Body of pancreas (tissue), 4 donors: ENCODE results near the gene FBL. TPM values are rescaled to one million over a fixed set of nuclear protein-coding genes. Genes with fewer than 3 reads are reported as not detected.
"Not testable (repeated sequence)": the region's sequence is repeated elsewhere in the genome, so short reads cannot be mapped to it uniquely, and the experiment has no call there.

Source experiments
- ATAC-seq: fragments of 150-250 bp; one replicate; pipeline ENCODE4 v1.9.1; 2016
- DNase-seq, 4 donors: peaks; one replicate each; pipeline ENCODE4 v3.0.0-alpha.2; 2019
- H3K27ac ChIP-seq, 4 donors: fragments of 200-600 bp; sonication (generic); 1 replicate in 3 of 4; 2 replicates in 1 of 4; pipeline versions ENCODE4 v1.5.1 to v1.6.1; 2016 to 2019; ENCODE audit warnings: mild to moderate bottlenecking in 1 of 4, mixed read lengths in 1 of 4, moderate library complexity in 1 of 4
- H3K27me3 ChIP-seq, 2 donors: fragments of 200-600 bp; sonication (generic); one replicate each; pipeline ENCODE4 v1.6.0; 2016; ENCODE audit warnings: mild to moderate bottlenecking in 1 of 2
- H3K36me3 ChIP-seq, 2 donors: fragments of 200-600 bp; sonication (generic); replicated peaks in 1 of 2; 2 replicates each; pipeline ENCODE4 v1.5.1; 2016; ENCODE audit warnings: low read depth in 2 of 2; ENCODE audit not compliant: insufficient read depth in 1 of 2
- H3K4me1 ChIP-seq: fragments of 200-600 bp; sonication (generic); one replicate; pipeline ENCODE4 v1.6.0; 2016
- H3K4me3 ChIP-seq, 2 donors: fragments of 200-600 bp; sonication (generic); 1 replicate in 1 of 2; 2 replicates in 1 of 2; pipeline ENCODE4 v1.5.1; 2016 to 2019
- H3K9me3 ChIP-seq, 3 donors: fragments of 200-600 bp; sonication (generic); 1 replicate in 2 of 3; 2 replicates in 1 of 3; pipeline ENCODE4 v1.5.1; 2016
- CTCF ChIP-seq, 7 experiments: fragments of 450-650 bp in 4 of 7; fragments of 200-600 bp in 3 of 7; sonication (generic) in 3 of 7; IDR thresholded peaks; one replicate each; pipeline ENCODE4 v1.5.1; 2016 to 2019; ENCODE audit warnings: antibody characterized with exemption in 7 of 7
- POLR2A ChIP-seq, 3 donors: fragments of 450-650 bp; IDR thresholded peaks; one replicate each; pipeline ENCODE4 v1.6.1; 2016; ENCODE audit warnings: antibody characterized with exemption in 3 of 3, mild to moderate bottlenecking in 2 of 3
- WGBS, 2 donors: methylation state at CpG; one replicate each; pipeline ENCODE4 v1.1.5; 2017; 5-methylcytosine and 5-hydroxymethylcytosine counted together
- intact Hi-C: fragments of 100-400 bp; cut with DNase I; formaldehyde crosslinking; loops from one replicate; pipeline ENCODE4 v1.15.1; 2023
- total RNA-seq, 2 donors: library from RNA; depleted of rRNA; stranded (reverse); fragments of >200 nt; gene quantifications; one replicate each; pipeline ENCODE4 v1.1.0, GENCODE V29; 2016

FBL gene
- total RNA-seq, 2 donors from 2014 or later: 90.3 to 118 TPM

- Histone ChIP-seq H3K9me3 (peaks cover 0 to 8% (median 0%) of the 10 kb centered on the region in 3 donors), H3K36me3 (no peaks in the 10 kb centered on the region), H3K4me3 (no peak overlapping the region), H3K27me3 (no peaks in the 10 kb centered on the region), H3K4me1 (no peaks in the 10 kb centered on the region), H3K27ac (no peak overlapping the region)
- TF ChIP-seq CTCF (IDR thresholded peaks at IDR 0.05): no peak
- TF ChIP-seq POLR2A (IDR thresholded peaks at IDR 0.05): no peak
- ATAC-seq (no peak), DNase-seq (no peak)
- intact Hi-C loops: no loop called here
- WGBS, 2 donors: 81 to 85% methylated on average over 4 of the region's 4 CpGs
These were observed 35.8 kb downstream of the FBL start for GRCh38 chr19:39810424-39810823.

DNA sequence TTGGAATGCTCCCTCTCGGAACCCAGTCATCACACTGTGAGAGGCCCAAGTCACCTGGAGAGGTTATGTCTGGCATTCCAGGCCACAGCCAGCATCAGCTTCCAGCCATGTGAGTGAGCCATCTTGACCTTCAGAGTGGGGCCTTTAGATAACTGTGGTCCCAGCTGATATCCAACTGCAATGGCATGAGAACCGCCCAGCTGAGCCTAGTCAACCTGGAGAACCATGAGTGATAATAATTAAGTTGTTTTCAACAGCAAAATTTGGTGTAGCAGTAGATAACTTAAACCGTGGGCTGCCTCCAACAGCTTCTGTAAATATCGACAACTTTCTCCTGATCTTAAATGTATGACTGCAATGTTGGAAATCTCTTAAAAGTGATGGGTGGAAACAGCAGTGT is 36.8 kb downstream of the FBL start:
- intact Hi-C loops: no loop called here
- no peak for TF ChIP-seq POLR2A (IDR thresholded peaks at IDR 0.05)
- no peak for TF ChIP-seq CTCF (IDR thresholded peaks at IDR 0.05)
- no peaks in the 10 kb centered on the region for H3K27me3 ChIP-seq
- H3K36me3 ChIP-seq: no peaks in the 10 kb centered on the region
- no peaks in the 10 kb centered on the region for H3K4me1 ChIP-seq
- WGBS, 2 donors: 87 to 88% methylated on average over 3 to 4 of the region's 4 CpGs
- H3K9me3 ChIP-seq: peaks cover 0 to 8% (median 0%) of the 10 kb centered on the region in 3 donors
- H3K4me3 ChIP-seq: no peak overlapping the region
- ATAC-seq (no peak), DNase-seq (no peak)
- H3K27ac ChIP-seq: no peak overlapping the region

- DNase-seq, H3K9me3 ChIP-seq, intact Hi-C loops, H3K4me1 ChIP-seq, ATAC-seq, H3K36me3 ChIP-seq, H3K4me3 ChIP-seq, H3K27me3 ChIP-seq, H3K27ac ChIP-seq: not testable (repeated sequence)
- WGBS, 2 donors: 84 to 93% methylated on average over 7 of the region's 7 CpGs
These were observed 37.5 kb downstream of the FBL start for GRCh38 chr19:39808688-39809087.

DNA sequence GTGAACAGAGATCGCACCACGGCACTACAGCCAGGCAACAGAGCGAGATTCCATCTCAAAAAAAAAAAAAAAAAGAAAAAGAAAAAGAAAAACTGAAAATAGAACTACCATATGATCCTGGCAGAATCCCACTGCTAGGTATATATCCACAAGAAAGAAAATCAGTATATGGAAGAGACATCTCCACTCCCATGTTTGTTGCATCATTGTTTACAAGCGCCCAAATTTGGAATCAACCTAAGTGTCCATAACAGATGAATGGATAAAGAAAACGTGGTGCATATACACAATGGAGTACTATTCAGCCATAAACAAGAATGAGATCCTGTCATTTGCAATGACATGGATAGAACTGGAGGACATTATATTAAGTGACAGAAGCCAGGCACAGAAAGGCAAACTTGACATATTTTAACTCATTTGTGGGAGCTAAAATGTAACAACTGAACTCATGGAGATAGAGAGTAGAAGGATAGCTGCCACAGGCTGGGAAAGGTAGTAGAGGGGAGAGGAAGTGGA is 38.3 kb downstream of the FBL start:
- TF ChIP-seq CTCF (IDR thresholded peaks at IDR 0.05) (no peak), POLR2A (IDR thresholded peaks at IDR 0.05) (no peak)
- 56 to 75% methylated on average over 5 of the region's 5 CpGs for WGBS, 2 donors
- intact Hi-C loops: no loop called here
- Histone ChIP-seq H3K9me3 (peaks cover 0 to 8% (median 0%) of the 10 kb centered on the region in 3 donors), H3K36me3 (no peaks in the 10 kb centered on the region), H3K4me3 (no peak overlapping the region), H3K4me1 (no peaks in the 10 kb centered on the region), H3K27me3 (no peaks in the 10 kb centered on the region), H3K27ac (no peak overlapping the region)
- ATAC-seq (no peak), DNase-seq (no peak)

DNA sequence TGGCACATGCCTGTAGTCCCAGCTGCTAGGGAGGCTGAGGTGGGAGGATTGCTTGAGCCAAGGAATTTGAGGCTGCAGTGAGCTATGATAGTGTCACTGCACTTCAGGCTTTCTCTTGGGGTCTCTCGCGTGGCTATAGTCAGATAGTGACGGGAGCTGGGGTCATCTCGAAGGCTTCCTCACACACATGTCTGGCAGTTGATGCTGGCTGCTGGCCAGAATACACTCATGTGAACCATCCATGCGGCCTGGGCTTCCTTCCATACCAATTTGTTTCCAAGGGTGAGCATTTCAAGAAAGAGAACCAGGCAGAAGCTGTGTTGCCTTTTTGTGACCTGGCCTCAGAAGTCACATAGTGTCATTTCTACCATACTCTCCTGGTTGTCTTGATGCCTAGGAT is 41.1 kb downstream of the FBL start:
- no peaks in the 10 kb centered on the region for H3K27me3 ChIP-seq
- no peak overlapping the region for H3K27ac ChIP-seq
- no peak overlapping the region for H3K4me3 ChIP-seq
- no peaks in the 10 kb centered on the region for H3K36me3 ChIP-seq
- no peak for DNase-seq
- intact Hi-C loops: no loop called here
- peaks cover 0 to 8% (median 0%) of the 10 kb centered on the region in 3 donors for H3K9me3 ChIP-seq
- ATAC-seq: no peak
- no peak for TF ChIP-seq CTCF (IDR thresholded peaks at IDR 0.05)
- TF ChIP-seq POLR2A (IDR thresholded peaks at IDR 0.05): no peak
- WGBS, 2 donors: 47 to 56% methylated on average over 5 of the region's 5 CpGs
- no peaks in the 10 kb centered on the region for H3K4me1 ChIP-seq
